ENCODE measurements around the gene LRP2. TPM values are rescaled to one million over a fixed set of nuclear protein-coding genes. Genes with fewer than 3 reads are reported as not detected.

The LRP2 gene
- total and polyA plus RNA-seq, 10 of the 15 experiments (the other 5 are each of a cell fraction or from before 2014, with no cell fraction given) = 0.01 to 0.19 (median 0.06) TPM; not detected in 5

- no peak for ATAC-seq
- 3% methylated on average over 6 of the region's 7 CpGs for WGBS (ENCODE audit: insufficient coverage, insufficient replicate concordance, low lambda C conversion rate, missing lambda C conversion rate)
- H2AFZ ChIP-seq (ENCODE audit: control insufficient read depth, low read depth, low read length) = no peak overlapping the region
- intact Hi-C loops (cut with micrococcal nuclease; ENCODE audit: unreplicated experiment) (no loop called here), in situ Hi-C loops (cut with MboI) (no loop called here)
- BruUV-seq (replicated peaks) = no TSS peak
- ChIA-PET POLR2A (no interaction called here), SMC1A (ENCODE audit: uncharacterized antibody, unreplicated experiment) (no interaction called here), CTCF (no interaction called here), RAD21 (ENCODE audit: unreplicated experiment) (no interaction called here)
- H3K4me3 ChIP-seq = no peak overlapping the region
- DNase-seq (ENCODE audit: low read depth, low spot score) = no peak
- H3K79me2 ChIP-seq (ENCODE audit: control insufficient read depth, insufficient read depth, low read length) = no peaks in the 10 kb centered on the region
- H3K4me1 ChIP-seq (ENCODE audit: control insufficient read depth, insufficient read depth, low read length) = no peaks in the 10 kb centered on the region
- peaks cover 0 to 3% of the 10 kb centered on the region in 2 experiments; a peak in 1 of 4 replicates for H3K27me3 ChIP-seq (replicated peaks in 1 of 2; ENCODE audit: control insufficient read depth in 2 of 2, insufficient read depth in 2 of 2, low read length in 1 of 2)
- no peak overlapping the region for H3K27ac ChIP-seq (ENCODE audit: control insufficient read depth, insufficient read depth)
- FAIRE-seq = no peak
- no peaks in the 10 kb centered on the region; the same call in 1 of the 2 replicates for H4K20me1 ChIP-seq (ENCODE audit: control insufficient read depth, insufficient read depth)
- H3K9ac ChIP-seq (ENCODE audit: control insufficient read depth, insufficient read depth, low read length) = no peak overlapping the region
- H3K36me3 ChIP-seq (ENCODE audit: control insufficient read depth in 2 of 2, insufficient read depth in 2 of 2, low read length in 1 of 2) = no peaks in the 10 kb centered on the region
- H3K4me2 ChIP-seq (ENCODE audit: control insufficient read depth, insufficient read depth) = no peak overlapping the region
- no peaks in the 10 kb centered on the region for H3K9me3 ChIP-seq (replicated peaks; ENCODE audit: control insufficient read depth, insufficient read depth, low read length)
- no peak for TF ChIP-seq NBN (IDR thresholded peaks at IDR 0.05)
- TF ChIP-seq ZNF687 (IDR thresholded peaks at IDR 0.05) = no peak
- TF ChIP-seq PAX5 (IDR thresholded peaks at IDR 0.05; ENCODE audit: borderline replicate concordance, low read depth, low read length) = no peak
- TF ChIP-seq ATF7 (IDR thresholded peaks at IDR 0.05; ENCODE audit: low read depth) = no peak
- TF ChIP-seq SPI1 (IDR thresholded peaks at IDR 0.05; ENCODE audit: borderline replicate concordance, insufficient read depth, low read depth, low read length) = no peak
- no peak for TF ChIP-seq RB1 (IDR thresholded peaks at IDR 0.05; ENCODE audit: borderline replicate concordance)
- TF ChIP-seq MYC (IDR thresholded peaks at IDR 0.05; ENCODE audit: insufficient read depth, insufficient read length, insufficient replicate concordance, low read length, severe bottlenecking) = no peak
- TF ChIP-seq ZNF24 (IDR thresholded peaks at IDR 0.05) = no peak
- TF ChIP-seq ZBED1 (IDR thresholded peaks at IDR 0.05; ENCODE audit: borderline replicate concordance) = no peak
- TF ChIP-seq USF1 (IDR thresholded peaks at IDR 0.05; ENCODE audit: borderline replicate concordance, extremely low read length, insufficient read depth, low read depth, low read length) = no peak
- no peak for TF ChIP-seq SREBF1 (IDR thresholded peaks at IDR 0.05; ENCODE audit: low read length)
- TF ChIP-seq PRDM15 (CRISPR knock-in tag; IDR thresholded peaks at IDR 0.05) = no peak
- TF ChIP-seq NFIC (IDR thresholded peaks at IDR 0.05; ENCODE audit: low read depth, low read length) = no peak
- no peak for TF ChIP-seq NR2C2 (IDR thresholded peaks at IDR 0.05; ENCODE audit: borderline replicate concordance, control insufficient read depth, insufficient read length, low read depth)
- TF ChIP-seq WRNIP1 (IDR thresholded peaks at IDR 0.05; ENCODE audit: borderline replicate concordance, low read depth, low read length) = no peak
Measured at GRCh38 chr2:169345486-169346437, 16.6 kb downstream of the LRP2 start.

Data from GM12878 (cell line).